Measurements from ENCODE around the gene CETN2.
"Not testable (repeated sequence)": the region's sequence is repeated elsewhere in the genome, so short reads cannot be mapped to it uniquely, and the experiment has no call there.

CETN2 gene

GRCh38 chrX:152813206-152813605 is 17.4 kb downstream of the CETN2 start:
- Histone ChIP-seq H3K27me3 (ENCODE audit: control insufficient read depth, low read length) (no peaks in the 10 kb centered on the region), H3K36me3 (ENCODE audit: control insufficient read depth, low read length) (no peaks in the 10 kb centered on the region), H3K4me2 (ENCODE audit: low read length) (no peak overlapping the region), H3F3A (ENCODE audit: control insufficient read depth, insufficient read depth) (no peaks in the 10 kb centered on the region), H3K27ac (ENCODE audit: low read depth, low read length) (no peak overlapping the region), H3K9me3 (ENCODE audit: control insufficient read depth, insufficient read depth, low read length) (no peaks in the 10 kb centered on the region), H4K20me1 (ENCODE audit: control insufficient read depth, insufficient read depth, low read depth, low read length) (no peaks in the 10 kb centered on the region), H3K9me2 (replicated peaks; ENCODE audit: control insufficient read depth, low read length) (no peaks in the 10 kb centered on the region), H3K4me3 (ENCODE audit: low read length) (no peak overlapping the region), H3K79me2 (ENCODE audit: control insufficient read depth, low read length) (no peaks in the 10 kb centered on the region), H3K4me1 (ENCODE audit: control insufficient read depth, low read length) (no peaks in the 10 kb centered on the region)
- TF ChIP-seq EZH2phosphoT487 (IDR thresholded peaks at IDR 0.05; ENCODE audit: borderline replicate concordance, low read length) (no peak), CTCF (IDR thresholded peaks at IDR 0.05; ENCODE audit: low read depth, low read length, poor library complexity, severe bottlenecking) (no peak)

GRCh38 chrX:152810403-152810802 is 20.2 kb downstream of the CETN2 start:
- Histone ChIP-seq H3K9me3 (ENCODE audit: control insufficient read depth, insufficient read depth, low read length) (no peaks in the 10 kb centered on the region), H3K9me2 (replicated peaks; ENCODE audit: control insufficient read depth, low read length) (no peaks in the 10 kb centered on the region), H4K20me1 (ENCODE audit: control insufficient read depth, insufficient read depth, low read depth, low read length) (no peaks in the 10 kb centered on the region), H3K79me2 (ENCODE audit: control insufficient read depth, low read length) (no peaks in the 10 kb centered on the region), H3K36me3 (ENCODE audit: control insufficient read depth, low read length) (no peaks in the 10 kb centered on the region), H3K4me2 (ENCODE audit: low read length) (no peak overlapping the region), H3K4me1 (ENCODE audit: control insufficient read depth, low read length) (no peaks in the 10 kb centered on the region), H3K27ac (ENCODE audit: low read depth, low read length) (no peak overlapping the region), H3K4me3 (ENCODE audit: low read length) (no peak overlapping the region), H3K27me3 (ENCODE audit: control insufficient read depth, low read length) (no peaks in the 10 kb centered on the region), H3F3A (ENCODE audit: control insufficient read depth, insufficient read depth) (no peaks in the 10 kb centered on the region)
- TF ChIP-seq EZH2phosphoT487 (IDR thresholded peaks at IDR 0.05; ENCODE audit: borderline replicate concordance, low read length): no peak
- TF ChIP-seq CTCF (IDR thresholded peaks at IDR 0.05; ENCODE audit: low read depth, low read length, poor library complexity, severe bottlenecking): no peak

- no peaks in the 10 kb centered on the region for H3K27me3 ChIP-seq (ENCODE audit: control insufficient read depth, low read length)
- no peaks in the 10 kb centered on the region for H4K20me1 ChIP-seq (ENCODE audit: control insufficient read depth, insufficient read depth, low read depth, low read length)
- H3K9me3 ChIP-seq (ENCODE audit: control insufficient read depth, insufficient read depth, low read length): no peaks in the 10 kb centered on the region
- H3K27ac ChIP-seq (ENCODE audit: low read depth, low read length): no peak overlapping the region
- TF ChIP-seq CTCF (IDR thresholded peaks at IDR 0.05; ENCODE audit: low read depth, low read length, poor library complexity, severe bottlenecking) (no peak), EZH2phosphoT487 (IDR thresholded peaks at IDR 0.05; ENCODE audit: borderline replicate concordance, low read length) (no peak)
- no peaks in the 10 kb centered on the region for H3K36me3 ChIP-seq (ENCODE audit: control insufficient read depth, low read length)
- H3F3A ChIP-seq (ENCODE audit: control insufficient read depth, insufficient read depth): no peaks in the 10 kb centered on the region
- H3K4me2 ChIP-seq (ENCODE audit: low read length): no peak overlapping the region
- H3K4me3 ChIP-seq (ENCODE audit: low read length): no peak overlapping the region
- H3K4me1 ChIP-seq (ENCODE audit: control insufficient read depth, low read length): no peaks in the 10 kb centered on the region
- no peaks in the 10 kb centered on the region for H3K9me2 ChIP-seq (replicated peaks; ENCODE audit: control insufficient read depth, low read length)
- H3K79me2 ChIP-seq (ENCODE audit: control insufficient read depth, low read length): no peaks in the 10 kb centered on the region
Observed at GRCh38 chrX:152806035-152806434, 24.5 kb downstream of the CETN2 start.

- Histone ChIP-seq H3K36me3 (ENCODE audit: control insufficient read depth, low read length) (no peaks in the 10 kb centered on the region), H3K79me2 (ENCODE audit: control insufficient read depth, low read length) (no peaks in the 10 kb centered on the region), H3K27me3 (ENCODE audit: control insufficient read depth, low read length) (no peaks in the 10 kb centered on the region), H3K9me3 (ENCODE audit: control insufficient read depth, insufficient read depth, low read length) (no peaks in the 10 kb centered on the region), H3K4me2 (ENCODE audit: low read length) (no peak overlapping the region), H3K4me1 (ENCODE audit: control insufficient read depth, low read length) (no peaks in the 10 kb centered on the region), H3F3A (ENCODE audit: control insufficient read depth, insufficient read depth) (no peaks in the 10 kb centered on the region), H3K4me3 (ENCODE audit: low read length) (no peak overlapping the region), H3K27ac (ENCODE audit: low read depth, low read length) (no peak overlapping the region), H4K20me1 (ENCODE audit: control insufficient read depth, insufficient read depth, low read depth, low read length) (no peaks in the 10 kb centered on the region), H3K9me2 (replicated peaks; ENCODE audit: control insufficient read depth, low read length) (no peaks in the 10 kb centered on the region)
- TF ChIP-seq EZH2phosphoT487 (IDR thresholded peaks at IDR 0.05; ENCODE audit: borderline replicate concordance, low read length) (no peak), CTCF (IDR thresholded peaks at IDR 0.05; ENCODE audit: low read depth, low read length, poor library complexity, severe bottlenecking) (no peak)
Observed at GRCh38 chrX:152798945-152799344, 31.6 kb downstream of the CETN2 start.

- not testable (repeated sequence) for H3K9me3 ChIP-seq (ENCODE audit: control insufficient read depth, insufficient read depth, low read length); H4K20me1 ChIP-seq (ENCODE audit: control insufficient read depth, insufficient read depth, low read depth, low read length); H3K79me2 ChIP-seq (ENCODE audit: control insufficient read depth, low read length); H3K9me2 ChIP-seq (replicated peaks; ENCODE audit: control insufficient read depth, low read length); H3F3A ChIP-seq (ENCODE audit: control insufficient read depth, insufficient read depth); H3K4me2 ChIP-seq (ENCODE audit: low read length); H3K4me3 ChIP-seq (ENCODE audit: low read length); H3K36me3 ChIP-seq (ENCODE audit: control insufficient read depth, low read length); H3K27ac ChIP-seq (ENCODE audit: low read depth, low read length); H3K27me3 ChIP-seq (ENCODE audit: control insufficient read depth, low read length); H3K4me1 ChIP-seq (ENCODE audit: control insufficient read depth, low read length)
Observed at GRCh38 chrX:152787062-152787461, 43.5 kb downstream of the CETN2 start.

Data from DOHH2 (cell line).